Right lobe of liver (tissue), 6 donors: Measurements from ENCODE around the gene ICOS. TPM values are rescaled to one million over a fixed set of nuclear protein-coding genes. Genes with fewer than 3 reads are reported as not detected.

Experiments used
- ATAC-seq, 4 donors: fragments of 200-7000 bp; cut with Tn5 transposase; one replicate each; pipeline ENCODE4 v1.9.1; 2020; ENCODE audit warnings: mild to moderate bottlenecking in 4 of 4, moderate library complexity in 4 of 4
- DNase-seq, 3 donors: peaks; one replicate each; pipeline ENCODE4 v3.0.0-alpha.2; 2020
- H3K27ac ChIP-seq, 3 donors: fragments of 200-600 bp; one replicate each; pipeline ENCODE4 v1.8.0; 2022
- H3K27me3 ChIP-seq, 2 donors: fragments of 200-600 bp; one replicate each; pipeline ENCODE4 v1.8.0; 2022
- H3K36me3 ChIP-seq, 4 donors: fragments of 200-600 bp; sonication (generic) in 1 of 4; one replicate each; pipeline versions ENCODE4 v1.5.1 to v1.8.0; 2017 to 2022; ENCODE audit warnings: control low read depth in 1 of 4
- H3K4me1 ChIP-seq, 4 donors: fragments of 200-600 bp; sonication (generic) in 1 of 4; one replicate each; pipeline versions ENCODE4 v1.5.1 to v1.8.0; 2017 to 2022; ENCODE audit warnings: control low read depth in 1 of 4
- H3K4me3 ChIP-seq, 3 donors: fragments of 200-600 bp; one replicate each; pipeline ENCODE4 v1.8.0; 2022
- H3K9me3 ChIP-seq, 4 donors: fragments of 200-600 bp; sonication (generic) in 1 of 4; one replicate each; pipeline versions ENCODE4 v1.5.1 to v1.8.0; 2017 to 2022; ENCODE audit warnings: control low read depth in 1 of 4
- POLR2A ChIP-seq: fragments of 450-650 bp; IDR thresholded peaks from one replicate; pipeline ENCODE4 v1.6.1; 2017; ENCODE audit warnings: antibody characterized with exemption, mild to moderate bottlenecking
- WGBS: methylation state at CpG from one replicate; pipeline ENCODE4 v1.1.6; 2018; ENCODE audit warnings: low coverage, low lambda C conversion rate; ENCODE audit not compliant: insufficient coverage; ENCODE audit errors: missing lambda C conversion rate; 5-methylcytosine and 5-hydroxymethylcytosine counted together
- intact Hi-C, 2 donors: fragments of 100-400 bp; cut with DNase I; formaldehyde crosslinking; loops; one replicate each; pipeline versions ENCODE4 v1.11.2 to v1.14.1; 2022
- total RNA-seq, 6 experiments: library from RNA; depleted of rRNA in 2 of 6; stranded (reverse); fragments of >200 nt in 2 of 6; fragmentation: NEBNext Ultra II Directional in 3 of 6; extraction: Animal tissue kit (Norgen Biotek cat#: 25700) in 3 of 6; gene quantifications; one replicate each; pipeline versions ENCODE4 v1.1.0 to v1.2.4, GENCODE V29; 2016 to 2023
- TF ChIP-seq, protein P1 (sequence below), 4 donors: fragments of 200-600 bp in 3 of 4; fragments of 450-650 bp in 1 of 4; IDR thresholded peaks; one replicate each; pipeline versions ENCODE4 v1.5.1 to v1.8.0; 2016 to 2022; ENCODE audit warnings: antibody characterized with exemption in 4 of 4, mild to moderate bottlenecking in 2 of 4
- donor health status: DM: no; HTN: yes; CAD: no.
- donor health status: DM: no; HTN: no; CAD: no.
- donor health status: DM: no; HTN: no; CAD: no.
- donor health status: DM: no; HTN: yes; CAD: no.
- donor health status: DM: no; HTN: yes; CAD: no.

ICOS gene
- total RNA-seq, 6 experiments from 2014 or later: 0.31 TPM; not detected in 4

- intact Hi-C loops: no loop called here
Measured at GRCh38 chr2:204010628-204011560, 74.3 kb downstream of the ICOS start.

More at GRCh38 chr2:204010628-204011560, 74.3 kb downstream of the ICOS start:
- TF ChIP-seq, protein P1, sequence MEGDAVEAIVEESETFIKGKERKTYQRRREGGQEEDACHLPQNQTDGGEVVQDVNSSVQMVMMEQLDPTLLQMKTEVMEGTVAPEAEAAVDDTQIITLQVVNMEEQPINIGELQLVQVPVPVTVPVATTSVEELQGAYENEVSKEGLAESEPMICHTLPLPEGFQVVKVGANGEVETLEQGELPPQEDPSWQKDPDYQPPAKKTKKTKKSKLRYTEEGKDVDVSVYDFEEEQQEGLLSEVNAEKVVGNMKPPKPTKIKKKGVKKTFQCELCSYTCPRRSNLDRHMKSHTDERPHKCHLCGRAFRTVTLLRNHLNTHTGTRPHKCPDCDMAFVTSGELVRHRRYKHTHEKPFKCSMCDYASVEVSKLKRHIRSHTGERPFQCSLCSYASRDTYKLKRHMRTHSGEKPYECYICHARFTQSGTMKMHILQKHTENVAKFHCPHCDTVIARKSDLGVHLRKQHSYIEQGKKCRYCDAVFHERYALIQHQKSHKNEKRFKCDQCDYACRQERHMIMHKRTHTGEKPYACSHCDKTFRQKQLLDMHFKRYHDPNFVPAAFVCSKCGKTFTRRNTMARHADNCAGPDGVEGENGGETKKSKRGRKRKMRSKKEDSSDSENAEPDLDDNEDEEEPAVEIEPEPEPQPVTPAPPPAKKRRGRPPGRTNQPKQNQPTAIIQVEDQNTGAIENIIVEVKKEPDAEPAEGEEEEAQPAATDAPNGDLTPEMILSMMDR (IDR thresholded peaks at IDR 0.05): no peak
- TF ChIP-seq POLR2A: no peak
- no peaks in the 10 kb centered on the region for H3K9me3 ChIP-seq
- no peak overlapping the region for H3K4me3 ChIP-seq
- H3K27me3 ChIP-seq: no peaks in the 10 kb centered on the region
- WGBS: 60% methylated on average over 4 of the region's 4 CpGs
- no peak for DNase-seq
- H3K4me1 ChIP-seq: no peaks in the 10 kb centered on the region
- no peak for ATAC-seq
- H3K27ac ChIP-seq: no peak overlapping the region
- H3K36me3 ChIP-seq: no peaks in the 10 kb centered on the region

Other genes with a start within 250 kb of the ICOS start
- 1 to 10 TPM in 1 of 6 experiments, under 1 TPM in 5; 0.16 to 1.6 (median 0.46) TPM for gene CD28, start 230.1 kb upstream of the ICOS start, total RNA-seq
- gene CTLA4, start 69.0 kb upstream of the ICOS start, total RNA-seq: not detected